RKO (cell line): Measurements from ENCODE around the gene HSP90AB1.

Experiments
- DNase-seq: peaks from one replicate; pipeline ENCODE4 v3.0.0-alpha.2; 2016; ENCODE audit warnings: low spot score

Gene HSP90AB1

GRCh38 chr6:44235891-44236516 is 10.9 kb upstream of the HSP90AB1 start:
- no peak for DNase-seq

- DNase-seq, result peak; percentile 99
Measured at GRCh38 chr6:44237021-44237812, 9.7 kb upstream of the HSP90AB1 start.

- peak; percentile 80 for DNase-seq
Measured at GRCh38 chr6:44237813-44238433, 9.0 kb upstream of the HSP90AB1 start.

GRCh38 chr6:44238687-44239350 is 8.1 kb upstream of the HSP90AB1 start:
- no peak for DNase-seq

- DNase-seq, result no peak
Measured at GRCh38 chr6:44243345-44243744, 3.6 kb upstream of the HSP90AB1 start.

GRCh38 chr6:44245391-44245911 is 1.4 kb upstream of the HSP90AB1 start:
- no peak for DNase-seq

- peak; percentile 88 for DNase-seq
Measured at GRCh38 chr6:44245912-44246662, 814 bp upstream of the HSP90AB1 start.

GRCh38 chr6:44247338-44248302 is 719 bp downstream of the HSP90AB1 start:
- peak; percentile 86 for DNase-seq

GRCh38 chr6:44248579-44248978 is 1.7 kb downstream of the HSP90AB1 start:
- no peak for DNase-seq

GRCh38 chr6:44249082-44249748 is 2.3 kb downstream of the HSP90AB1 start:
- no peak for DNase-seq

GRCh38 chr6:44250067-44250717 is 3.3 kb downstream of the HSP90AB1 start:
- DNase-seq, result no peak

- no peak for DNase-seq
Measured at GRCh38 chr6:44250718-44251123, 3.8 kb downstream of the HSP90AB1 start.

GRCh38 chr6:44251576-44252524 is 4.9 kb downstream of the HSP90AB1 start:
- no peak for DNase-seq

- peak; percentile 75 for DNase-seq
Measured at GRCh38 chr6:44253307-44254101, 6.6 kb downstream of the HSP90AB1 start.

GRCh38 chr6:44254191-44255104 is 7.5 kb downstream of the HSP90AB1 start:
- DNase-seq, result no peak

GRCh38 chr6:44255105-44255808 is 8.4 kb downstream of the HSP90AB1 start:
- DNase-seq, result no peak
